ENCODE measurements around the gene CEP120. TPM values are rescaled to one million over a fixed set of nuclear protein-coding genes. Genes with fewer than 3 reads are reported as not detected.

The CEP120 gene
- total RNA-seq, 2 donors from 2014 or later: 14.5 to 37.5 TPM

DNA sequence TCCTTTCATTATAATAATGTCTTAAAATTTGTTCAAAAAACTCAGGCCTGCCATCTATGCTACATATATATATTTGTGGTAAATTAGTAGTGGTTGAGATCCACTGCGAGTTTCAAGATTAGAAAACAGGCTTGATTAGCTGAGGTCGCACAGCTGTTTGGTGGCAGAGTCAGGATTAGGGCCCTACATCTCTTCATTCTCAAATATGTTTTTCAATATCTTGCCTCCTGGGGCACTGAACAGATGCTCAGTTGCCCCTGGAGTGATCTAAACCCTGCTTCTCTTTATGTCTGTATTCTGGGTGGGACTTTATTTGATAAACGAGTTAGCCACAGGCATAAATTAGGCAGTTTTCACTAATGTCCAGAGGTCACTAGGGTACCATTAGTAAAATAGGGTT, 27.8 kb upstream of the CEP120 start:
- intact Hi-C loops (cut with DNase I): no loop called here
- H3K27me3 ChIP-seq (replicated peaks; ENCODE audit: insufficient read depth): no peaks in the 10 kb centered on the region
- H3K9me3 ChIP-seq: no peaks in the 10 kb centered on the region
- 83% methylated on average over 3 of the region's 3 CpGs for WGBS
- H3K4me3 ChIP-seq: no peak overlapping the region
- DNase-seq (ENCODE audit: low spot score): no peak
- TF ChIP-seq, protein P1, sequence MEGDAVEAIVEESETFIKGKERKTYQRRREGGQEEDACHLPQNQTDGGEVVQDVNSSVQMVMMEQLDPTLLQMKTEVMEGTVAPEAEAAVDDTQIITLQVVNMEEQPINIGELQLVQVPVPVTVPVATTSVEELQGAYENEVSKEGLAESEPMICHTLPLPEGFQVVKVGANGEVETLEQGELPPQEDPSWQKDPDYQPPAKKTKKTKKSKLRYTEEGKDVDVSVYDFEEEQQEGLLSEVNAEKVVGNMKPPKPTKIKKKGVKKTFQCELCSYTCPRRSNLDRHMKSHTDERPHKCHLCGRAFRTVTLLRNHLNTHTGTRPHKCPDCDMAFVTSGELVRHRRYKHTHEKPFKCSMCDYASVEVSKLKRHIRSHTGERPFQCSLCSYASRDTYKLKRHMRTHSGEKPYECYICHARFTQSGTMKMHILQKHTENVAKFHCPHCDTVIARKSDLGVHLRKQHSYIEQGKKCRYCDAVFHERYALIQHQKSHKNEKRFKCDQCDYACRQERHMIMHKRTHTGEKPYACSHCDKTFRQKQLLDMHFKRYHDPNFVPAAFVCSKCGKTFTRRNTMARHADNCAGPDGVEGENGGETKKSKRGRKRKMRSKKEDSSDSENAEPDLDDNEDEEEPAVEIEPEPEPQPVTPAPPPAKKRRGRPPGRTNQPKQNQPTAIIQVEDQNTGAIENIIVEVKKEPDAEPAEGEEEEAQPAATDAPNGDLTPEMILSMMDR (IDR thresholded peaks at IDR 0.05): no peak
- TF ChIP-seq POLR2A (IDR thresholded peaks at IDR 0.05): no peak
- no peak for TF ChIP-seq POLR2AphosphoS5 (IDR thresholded peaks at IDR 0.05)
- no peak overlapping the region for H3K27ac ChIP-seq
- H3K36me3 ChIP-seq: no peaks in the 10 kb centered on the region
- H3K4me1 ChIP-seq (replicated peaks): no peaks in the 10 kb centered on the region

DNA sequence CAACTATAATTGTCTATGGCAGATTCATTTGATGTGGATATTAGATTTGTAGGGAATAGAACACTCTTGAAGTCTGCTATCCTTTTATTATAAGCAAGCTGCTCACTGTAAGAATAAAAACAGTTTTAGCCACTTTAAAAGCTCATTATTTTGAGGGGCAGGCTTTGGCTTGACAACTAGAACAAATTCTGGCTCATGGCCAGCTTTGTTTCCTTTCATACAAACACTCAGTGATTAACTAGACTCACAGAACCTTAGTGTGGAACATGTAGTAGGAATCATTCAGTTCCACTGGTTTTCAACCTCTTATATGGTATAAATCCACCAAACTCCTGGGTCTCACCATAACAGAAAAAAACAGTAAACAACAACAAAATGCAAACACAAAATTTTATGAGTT, 27.4 kb upstream of the CEP120 start:
- H3K9me3 ChIP-seq: no peaks in the 10 kb centered on the region
- no peak overlapping the region for H3K4me3 ChIP-seq
- H3K27ac ChIP-seq: no peak overlapping the region
- TF ChIP-seq POLR2A (IDR thresholded peaks at IDR 0.05) (no peak), POLR2AphosphoS5 (IDR thresholded peaks at IDR 0.05) (no peak)
- TF ChIP-seq, protein P1 (IDR thresholded peaks at IDR 0.05): no peak
- no peaks in the 10 kb centered on the region for H3K36me3 ChIP-seq
- DNase-seq (ENCODE audit: low spot score): peak; percentile 14
- H3K27me3 ChIP-seq (replicated peaks; ENCODE audit: insufficient read depth): no peaks in the 10 kb centered on the region
- intact Hi-C loops (cut with DNase I): no loop called here
- H3K4me1 ChIP-seq (replicated peaks): no peaks in the 10 kb centered on the region

DNA sequence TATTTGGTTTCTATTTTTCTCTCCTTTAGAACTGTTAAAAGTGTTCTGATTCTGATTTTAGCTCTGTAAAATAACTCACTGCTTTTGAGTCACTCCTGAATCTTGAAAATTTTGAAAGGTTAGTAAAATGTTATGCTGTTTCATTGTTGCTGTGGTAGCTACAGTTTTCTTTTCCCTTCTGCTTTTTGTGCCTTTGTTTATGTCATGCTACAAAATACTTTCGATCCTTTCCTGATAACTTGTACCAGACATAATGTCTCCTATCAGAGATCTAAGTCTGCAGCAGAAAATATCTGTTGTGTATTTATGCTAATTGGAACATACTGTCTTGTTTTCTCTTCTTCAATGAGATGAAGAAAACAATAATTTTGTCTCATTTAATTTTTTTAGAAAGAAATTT, 26.9 kb upstream of the CEP120 start:
- no peaks in the 10 kb centered on the region for H3K36me3 ChIP-seq
- intact Hi-C loops (cut with DNase I): no loop called here
- 26% methylated on average over 1 of the region's 1 CpG for WGBS
- H3K4me1 ChIP-seq (replicated peaks): no peaks in the 10 kb centered on the region
- H3K27ac ChIP-seq: no peak overlapping the region
- DNase-seq (ENCODE audit: low spot score): no peak
- no peak overlapping the region for H3K4me3 ChIP-seq
- H3K27me3 ChIP-seq (replicated peaks; ENCODE audit: insufficient read depth): no peaks in the 10 kb centered on the region
- no peaks in the 10 kb centered on the region for H3K9me3 ChIP-seq
- TF ChIP-seq, protein P1 (IDR thresholded peaks at IDR 0.05): no peak
- no peak for TF ChIP-seq POLR2A (IDR thresholded peaks at IDR 0.05)
- TF ChIP-seq POLR2AphosphoS5 (IDR thresholded peaks at IDR 0.05): no peak

DNA sequence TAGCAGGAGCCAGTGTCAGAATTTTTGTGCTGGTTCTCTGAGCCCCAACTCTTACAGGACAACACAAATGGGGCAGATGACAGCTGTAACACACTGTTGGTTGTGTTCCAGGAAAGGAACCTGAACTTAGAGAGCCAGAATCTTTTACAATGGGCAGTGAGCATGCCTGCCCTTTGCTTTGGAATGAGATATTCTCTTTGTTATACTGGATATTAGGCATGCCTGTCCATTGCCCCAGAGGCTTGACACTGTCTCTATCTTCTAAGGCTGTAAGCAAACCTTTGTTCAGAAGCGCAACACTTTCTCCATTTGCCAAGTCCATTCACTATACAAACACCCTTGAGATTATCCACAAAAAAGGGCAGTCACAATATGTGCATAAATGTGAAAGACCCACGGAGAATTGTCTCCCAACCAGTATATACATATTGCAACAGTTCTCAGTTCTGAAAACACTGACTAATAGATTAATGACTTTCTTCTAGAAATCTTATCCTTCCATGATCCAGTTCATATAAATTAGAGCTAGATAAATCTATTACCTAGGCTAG, 26.3 kb upstream of the CEP120 start:
- H3K27ac ChIP-seq: no peak overlapping the region
- TF ChIP-seq POLR2A (IDR thresholded peaks at IDR 0.05): no peak
- no peak for TF ChIP-seq POLR2AphosphoS5 (IDR thresholded peaks at IDR 0.05)
- TF ChIP-seq, protein P1 (IDR thresholded peaks at IDR 0.05): no peak
- 73% methylated on average over 2 of the region's 2 CpGs for WGBS

DNA sequence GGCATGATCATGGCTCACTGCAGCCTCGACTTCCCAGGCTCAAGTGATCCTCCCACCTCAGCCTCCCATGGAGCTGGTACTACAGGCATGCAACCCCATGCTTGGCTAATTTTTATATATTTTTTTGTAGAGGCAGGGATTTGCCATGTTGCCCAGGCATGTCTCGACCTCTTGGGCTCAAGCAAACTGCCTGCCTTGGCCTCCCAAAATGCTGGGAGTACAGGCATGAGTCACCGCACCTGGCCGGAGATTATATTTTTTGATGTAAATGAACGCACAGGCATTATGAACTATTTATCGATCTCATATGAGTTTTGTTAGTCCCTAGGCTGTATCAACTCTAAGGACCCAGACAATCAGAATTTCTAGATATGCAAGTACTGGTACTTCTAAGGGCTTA, 25.5 kb upstream of the CEP120 start:
- 91% methylated on average over 6 of the region's 6 CpGs for WGBS
- TF ChIP-seq POLR2AphosphoS5 (IDR thresholded peaks at IDR 0.05) (no peak), POLR2A (IDR thresholded peaks at IDR 0.05) (no peak)
- TF ChIP-seq, protein P1 (IDR thresholded peaks at IDR 0.05): no peak

More for the DNA sequence above, 26.3 kb upstream of the CEP120 start:
- Histone ChIP-seq H3K4me3 (no peak overlapping the region), H3K9me3 (no peaks in the 10 kb centered on the region), H3K27me3 (replicated peaks; ENCODE audit: insufficient read depth) (no peaks in the 10 kb centered on the region), H3K4me1 (replicated peaks) (no peaks in the 10 kb centered on the region), H3K36me3 (no peaks in the 10 kb centered on the region)
- no peak for DNase-seq (ENCODE audit: low spot score)
- intact Hi-C loops (cut with DNase I): no loop called here

More for the DNA sequence above, 25.5 kb upstream of the CEP120 start:
- H3K4me1 ChIP-seq (replicated peaks): no peaks in the 10 kb centered on the region
- no peak overlapping the region for H3K27ac ChIP-seq
- H3K9me3 ChIP-seq: no peaks in the 10 kb centered on the region
- no peaks in the 10 kb centered on the region for H3K36me3 ChIP-seq
- H3K27me3 ChIP-seq (replicated peaks; ENCODE audit: insufficient read depth): no peaks in the 10 kb centered on the region
- intact Hi-C loops (cut with DNase I): no loop called here
- no peak for DNase-seq (ENCODE audit: low spot score)
- no peak overlapping the region for H3K4me3 ChIP-seq

Data from prostate gland (tissue), 2 donors.